ENCODE measurements around the gene ADSL. TPM values are rescaled to one million over a fixed set of nuclear protein-coding genes. Genes with fewer than 3 reads are reported as not detected.

Gene ADSL
- polyA plus RNA-seq, 1 of the 3 experiments (the other 2 are of a cell fraction) = 79.7 TPM

DNA sequence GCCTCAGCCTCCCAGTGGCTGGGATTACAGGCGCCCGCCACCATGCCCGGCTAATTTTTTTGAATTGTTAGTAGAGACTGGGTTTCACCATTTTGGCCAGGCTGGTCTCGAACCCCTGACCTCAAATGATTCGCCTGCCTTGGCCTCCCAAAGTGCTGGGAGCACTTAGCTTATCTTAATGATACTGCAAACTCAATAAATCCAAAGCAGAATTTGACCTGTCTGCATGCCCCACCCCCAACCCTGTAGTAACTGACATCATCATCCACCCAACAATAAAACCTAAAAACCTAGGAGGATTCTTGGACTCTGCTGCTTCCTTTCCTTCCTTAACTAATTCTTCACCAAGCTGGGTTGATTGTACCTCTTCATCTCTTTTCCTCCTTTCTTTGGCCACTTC, 6.3 kb upstream of the ADSL start:
- CTCF ChIA-PET = no interaction called here
- POLR2A ChIA-PET = interaction anchor here (1.4 kb wide), 1 partner anchor 163 kb away, joined by 3 read pairs; the partner anchor contains the start of gene TNRC6B
- Histone ChIP-seq H3K4me3 (ENCODE audit: low read depth in 2 of 2, low read length in 1 of 2) (no peak overlapping the region), H4K20me1 (ENCODE audit: insufficient read depth) (no peaks in the 10 kb centered on the region), H3K9me3 (no peaks in the 10 kb centered on the region), H3F3A (replicated peaks; ENCODE audit: insufficient read depth) (no peaks in the 10 kb centered on the region), H3K27ac (ENCODE audit: low read depth in 2 of 2, low read length in 1 of 2) (no peak overlapping the region), H3K36me3 (replicated peaks in 1 of 2; ENCODE audit: control insufficient read depth in 1 of 2, insufficient read depth in 2 of 2, low read length in 1 of 2) (no peaks in the 10 kb centered on the region), H3K4me2 (no peak overlapping the region), H3K4me1 (ENCODE audit: control insufficient read depth in 1 of 2, insufficient read depth in 2 of 2, low read depth in 1 of 2, low read length in 1 of 2) (no peaks in the 10 kb centered on the region; a peak in 2 of 4 replicates), H2AFZ (ENCODE audit: low read depth) (no peak overlapping the region), H3K9ac (no peak overlapping the region), H3K9me2 (no peaks in the 10 kb centered on the region), H3K27me3 (ENCODE audit: insufficient read depth) (no peaks in the 10 kb centered on the region), H3K79me2 (ENCODE audit: insufficient read depth) (no peaks in the 10 kb centered on the region)
- TF ChIP-seq TEAD4 (IDR thresholded peaks at IDR 0.05; ENCODE audit: borderline replicate concordance, insufficient read depth) (no peak), MEF2A (IDR thresholded peaks at IDR 0.05; ENCODE audit: borderline replicate concordance, low read depth) (no peak), EZH2phosphoT487 (IDR thresholded peaks at IDR 0.05; ENCODE audit: borderline replicate concordance, low read depth) (no peak), POLR2AphosphoS5 (IDR thresholded peaks at IDR 0.05; ENCODE audit: low read depth, low read length) (no peak), YY1 (IDR thresholded peaks at IDR 0.05; ENCODE audit: low read depth) (no peak), CHD2 (IDR thresholded peaks at IDR 0.05; ENCODE audit: low read length, partially characterized antibody) (no peak), MXI1 (IDR thresholded peaks at IDR 0.05; ENCODE audit: low read depth, low read length) (no peak), SIN3A (IDR thresholded peaks at IDR 0.05; ENCODE audit: borderline replicate concordance, low read depth, low read length) (no peak), RFX5 (IDR thresholded peaks at IDR 0.05; ENCODE audit: low read length) (no peak), JUND (IDR thresholded peaks at IDR 0.05) (no peak), NRF1 (IDR thresholded peaks at IDR 0.05; ENCODE audit: low read depth, low read length) (no peak), FOXM1 (IDR thresholded peaks at IDR 0.05; ENCODE audit: low read depth) (no peak), TAF1 (IDR thresholded peaks at IDR 0.05; ENCODE audit: borderline replicate concordance, low read depth, low read length) (no peak), RAD21 (IDR thresholded peaks at IDR 0.05; ENCODE audit: low read length) (no peak), GATA2 (CRISPR knock-in tag; IDR thresholded peaks at IDR 0.05) (no peak)
- TF ChIP-seq, protein P1, sequence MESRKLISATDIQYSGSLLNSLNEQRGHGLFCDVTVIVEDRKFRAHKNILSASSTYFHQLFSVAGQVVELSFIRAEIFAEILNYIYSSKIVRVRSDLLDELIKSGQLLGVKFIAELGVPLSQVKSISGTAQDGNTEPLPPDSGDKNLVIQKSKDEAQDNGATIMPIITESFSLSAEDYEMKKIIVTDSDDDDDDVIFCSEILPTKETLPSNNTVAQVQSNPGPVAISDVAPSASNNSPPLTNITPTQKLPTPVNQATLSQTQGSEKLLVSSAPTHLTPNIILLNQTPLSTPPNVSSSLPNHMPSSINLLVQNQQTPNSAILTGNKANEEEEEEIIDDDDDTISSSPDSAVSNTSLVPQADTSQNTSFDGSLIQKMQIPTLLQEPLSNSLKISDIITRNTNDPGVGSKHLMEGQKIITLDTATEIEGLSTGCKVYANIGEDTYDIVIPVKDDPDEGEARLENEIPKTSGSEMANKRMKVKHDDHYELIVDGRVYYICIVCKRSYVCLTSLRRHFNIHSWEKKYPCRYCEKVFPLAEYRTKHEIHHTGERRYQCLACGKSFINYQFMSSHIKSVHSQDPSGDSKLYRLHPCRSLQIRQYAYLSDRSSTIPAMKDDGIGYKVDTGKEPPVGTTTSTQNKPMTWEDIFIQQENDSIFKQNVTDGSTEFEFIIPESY (IDR thresholded peaks at IDR 0.05; ENCODE audit: borderline replicate concordance, low read depth) = no peak
- TF ChIP-seq, protein P2, sequence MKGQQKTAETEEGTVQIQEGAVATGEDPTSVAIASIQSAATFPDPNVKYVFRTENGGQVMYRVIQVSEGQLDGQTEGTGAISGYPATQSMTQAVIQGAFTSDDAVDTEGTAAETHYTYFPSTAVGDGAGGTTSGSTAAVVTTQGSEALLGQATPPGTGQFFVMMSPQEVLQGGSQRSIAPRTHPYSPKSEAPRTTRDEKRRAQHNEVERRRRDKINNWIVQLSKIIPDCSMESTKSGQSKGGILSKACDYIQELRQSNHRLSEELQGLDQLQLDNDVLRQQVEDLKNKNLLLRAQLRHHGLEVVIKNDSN (IDR thresholded peaks at IDR 0.05; ENCODE audit: borderline replicate concordance, low read depth) = no peak
- no peak for DNase-seq
- 93% methylated on average over 5 of the region's 5 CpGs for WGBS (ENCODE audit: low lambda C conversion rate)

DNA sequence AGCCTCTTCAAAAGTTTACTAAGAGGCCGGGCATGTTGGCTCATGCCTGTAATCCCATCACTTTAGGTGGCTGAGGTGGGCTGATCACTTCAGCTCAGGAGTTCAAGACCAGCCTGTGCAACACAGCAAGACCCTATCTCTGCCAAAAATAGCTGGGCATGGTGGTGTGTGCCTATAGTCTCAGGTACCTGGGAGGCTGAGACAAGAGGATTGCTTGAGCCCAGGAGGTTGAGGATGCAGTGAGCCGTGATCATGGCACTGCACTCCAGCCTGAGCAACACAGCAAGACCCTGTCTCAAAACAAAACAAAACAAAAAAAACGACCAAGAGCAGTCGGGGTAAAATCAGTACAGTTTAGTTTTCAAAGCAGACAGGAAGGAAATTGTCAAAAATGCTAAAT, 4.7 kb upstream of the ADSL start:
- no peak for DNase-seq
- no peaks in the 10 kb centered on the region for H3K4me1 ChIP-seq (ENCODE audit: control insufficient read depth in 1 of 2, insufficient read depth in 2 of 2, low read depth in 1 of 2, low read length in 1 of 2)
- H3K36me3 ChIP-seq (replicated peaks in 1 of 2; ENCODE audit: control insufficient read depth in 1 of 2, insufficient read depth in 2 of 2, low read length in 1 of 2) = no peaks in the 10 kb centered on the region
- WGBS (ENCODE audit: low lambda C conversion rate) = 43% methylated on average over 3 of the region's 4 CpGs
- CTCF ChIA-PET = no interaction called here
- no peaks in the 10 kb centered on the region for H3K9me2 ChIP-seq
- H3K4me2 ChIP-seq = no peak overlapping the region
- no peak overlapping the region for H3K4me3 ChIP-seq (ENCODE audit: low read depth in 2 of 2, low read length in 1 of 2)
- no peaks in the 10 kb centered on the region for H3F3A ChIP-seq (replicated peaks; ENCODE audit: insufficient read depth)
- no peaks in the 10 kb centered on the region for H3K27me3 ChIP-seq (ENCODE audit: insufficient read depth)
- no peak overlapping the region for H2AFZ ChIP-seq (ENCODE audit: low read depth)
- H3K79me2 ChIP-seq (ENCODE audit: insufficient read depth) = peaks cover 1% of the 10 kb centered on the region; the same call in 1 of the 2 replicates
- H3K9me3 ChIP-seq = no peaks in the 10 kb centered on the region
- POLR2A ChIA-PET = no interaction called here
- H3K27ac ChIP-seq (ENCODE audit: low read depth in 2 of 2, low read length in 1 of 2) = no peak overlapping the region
- no peak overlapping the region for H3K9ac ChIP-seq
- TF ChIP-seq, protein P3, sequence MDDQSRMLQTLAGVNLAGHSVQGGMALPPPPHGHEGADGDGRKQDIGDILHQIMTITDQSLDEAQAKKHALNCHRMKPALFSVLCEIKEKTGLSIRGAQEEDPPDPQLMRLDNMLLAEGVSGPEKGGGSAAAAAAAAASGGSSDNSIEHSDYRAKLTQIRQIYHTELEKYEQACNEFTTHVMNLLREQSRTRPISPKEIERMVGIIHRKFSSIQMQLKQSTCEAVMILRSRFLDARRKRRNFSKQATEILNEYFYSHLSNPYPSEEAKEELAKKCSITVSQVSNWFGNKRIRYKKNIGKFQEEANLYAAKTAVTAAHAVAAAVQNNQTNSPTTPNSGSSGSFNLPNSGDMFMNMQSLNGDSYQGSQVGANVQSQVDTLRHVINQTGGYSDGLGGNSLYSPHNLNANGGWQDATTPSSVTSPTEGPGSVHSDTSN (IDR thresholded peaks at IDR 0.05) = no peak
- TF ChIP-seq NFIC (IDR thresholded peaks at IDR 0.05; ENCODE audit: borderline replicate concordance) = no peak
- TF ChIP-seq, protein P1 (IDR thresholded peaks at IDR 0.05; ENCODE audit: borderline replicate concordance, low read depth) = no peak
- TF ChIP-seq RXRA (IDR thresholded peaks at IDR 0.05; ENCODE audit: borderline replicate concordance, low read depth) = no peak
- TF ChIP-seq, protein P4, sequence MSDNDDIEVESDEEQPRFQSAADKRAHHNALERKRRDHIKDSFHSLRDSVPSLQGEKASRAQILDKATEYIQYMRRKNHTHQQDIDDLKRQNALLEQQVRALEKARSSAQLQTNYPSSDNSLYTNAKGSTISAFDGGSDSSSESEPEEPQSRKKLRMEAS (IDR thresholded peaks at IDR 0.05; ENCODE audit: low read depth) = no peak
- H4K20me1 ChIP-seq (ENCODE audit: insufficient read depth) = no peaks in the 10 kb centered on the region

All from SK-N-SH (cell line).